ENCODE results near the gene TOP2B. TPM values are rescaled to one million over a fixed set of nuclear protein-coding genes. Genes with fewer than 3 reads are reported as not detected.
A peak's percentile ranks its signal among the peaks of the same experiment; 100 is the strongest.

Gene TOP2B
- total RNA-seq, 2 experiments from 2014 or later: 133 to 134 TPM

DNA sequence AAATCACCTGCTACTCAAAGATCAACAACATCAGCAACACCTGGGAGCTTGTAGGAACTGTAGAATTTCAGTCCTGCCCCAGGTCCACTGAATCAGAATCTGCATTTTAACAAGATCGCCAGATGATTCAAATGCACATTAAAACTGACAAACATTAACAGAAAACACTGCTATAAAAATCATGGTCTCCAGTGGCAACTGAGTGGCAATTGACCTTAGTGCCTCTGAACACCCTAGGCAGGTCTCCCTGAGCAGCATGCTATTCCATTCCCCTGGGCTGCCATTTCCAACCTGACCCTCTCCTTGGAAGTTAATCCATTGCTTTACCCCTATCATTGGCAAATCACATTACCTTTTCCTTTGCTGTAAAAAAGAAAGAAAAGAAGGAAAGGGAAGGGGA is 23.0 kb upstream of the TOP2B start:
- H3K4me1 Mint-ChIP-seq (ENCODE audit: low read depth): no peaks in the 10 kb centered on the region
- H3K27me3 Mint-ChIP-seq: peaks cover 4% of the 10 kb centered on the region
- no peak for DNase-seq
- H3K27ac Mint-ChIP-seq: no peak overlapping the region
- intact Hi-C loops (cut with micrococcal nuclease): no loop called here
- H3K4me3 Mint-ChIP-seq: no peak overlapping the region
- ChIA-PET POLR2A (no interaction called here), CTCF (interaction anchor here (0.6 kb wide), 1 partner anchor 170 kb away, joined by 3 read pairs; no protein-coding TSS in a partner anchor)
- H3K36me3 Mint-ChIP-seq: no peaks in the 10 kb centered on the region
- H3K9me3 Mint-ChIP-seq: no peaks in the 10 kb centered on the region

GRCh38 chr3:25686766-25687165 is 22.1 kb upstream of the TOP2B start:
- ChIA-PET POLR2A (no interaction called here), CTCF (no interaction called here)
- Mint-ChIP-seq H3K4me1 (ENCODE audit: low read depth) (no peaks in the 10 kb centered on the region), H3K27me3 (peaks cover 4% of the 10 kb centered on the region), H3K9me3 (no peaks in the 10 kb centered on the region), H3K27ac (no peak overlapping the region), H3K4me3 (no peak overlapping the region), H3K36me3 (no peaks in the 10 kb centered on the region)
- intact Hi-C loops (cut with micrococcal nuclease): no loop called here
- DNase-seq: no peak

- CTCF ChIA-PET: interaction anchor here (1.4 to 1.5 kb wide), 2 partner anchors 36 to 174 kb away, joined by 3 to 5 read pairs; no protein-coding TSS in a partner anchor
- Mint-ChIP-seq H3K27ac (no peak overlapping the region), H3K36me3 (no peaks in the 10 kb centered on the region), H3K9me3 (no peaks in the 10 kb centered on the region), H3K27me3 (no peaks in the 10 kb centered on the region), H3K4me1 (ENCODE audit: low read depth) (no peaks in the 10 kb centered on the region), H3K4me3 (no peak overlapping the region)
- POLR2A ChIA-PET: no interaction called here
- intact Hi-C loops (cut with micrococcal nuclease): no loop called here
- no peak for DNase-seq
Observed at GRCh38 chr3:25683882-25684281, 19.2 kb upstream of the TOP2B start.

GRCh38 chr3:25683410-25683809 is 18.7 kb upstream of the TOP2B start:
- ChIA-PET POLR2A (no interaction called here), CTCF (interaction anchor here (1.4 kb wide), 1 partner anchor 174 kb away, joined by 3 read pairs; no protein-coding TSS in a partner anchor)
- no peaks in the 10 kb centered on the region for H3K9me3 Mint-ChIP-seq
- H3K27me3 Mint-ChIP-seq: peaks cover 1% of the 10 kb centered on the region
- no peak overlapping the region for H3K27ac Mint-ChIP-seq
- intact Hi-C loops (cut with micrococcal nuclease): no loop called here
- no peaks in the 10 kb centered on the region for H3K4me1 Mint-ChIP-seq (ENCODE audit: low read depth)
- no peak overlapping the region for H3K4me3 Mint-ChIP-seq
- no peaks in the 10 kb centered on the region for H3K36me3 Mint-ChIP-seq
- DNase-seq: no peak

GRCh38 chr3:25679642-25680302 is 15.1 kb upstream of the TOP2B start:
- H3K4me1 Mint-ChIP-seq (ENCODE audit: low read depth): no peaks in the 10 kb centered on the region
- ChIA-PET CTCF (no interaction called here), POLR2A (no interaction called here)
- H3K9me3 Mint-ChIP-seq: no peaks in the 10 kb centered on the region
- H3K27ac Mint-ChIP-seq: no peak overlapping the region
- H3K4me3 Mint-ChIP-seq: no peak overlapping the region
- H3K27me3 Mint-ChIP-seq: peaks cover 7% of the 10 kb centered on the region
- intact Hi-C loops (cut with micrococcal nuclease): no loop called here
- H3K36me3 Mint-ChIP-seq: no peaks in the 10 kb centered on the region
- DNase-seq: no peak

- no peak overlapping the region for H3K27ac Mint-ChIP-seq
- H3K36me3 Mint-ChIP-seq: no peaks in the 10 kb centered on the region
- H3K4me1 Mint-ChIP-seq (ENCODE audit: low read depth): no peaks in the 10 kb centered on the region
- H3K9me3 Mint-ChIP-seq: no peaks in the 10 kb centered on the region
- H3K4me3 Mint-ChIP-seq: no peak overlapping the region
- intact Hi-C loops (cut with micrococcal nuclease): no loop called here
- ChIA-PET CTCF (no interaction called here), POLR2A (no interaction called here)
- no peak for DNase-seq
- H3K27me3 Mint-ChIP-seq: peaks cover 7% of the 10 kb centered on the region
Observed at GRCh38 chr3:25679166-25679565, 14.5 kb upstream of the TOP2B start.

DNA sequence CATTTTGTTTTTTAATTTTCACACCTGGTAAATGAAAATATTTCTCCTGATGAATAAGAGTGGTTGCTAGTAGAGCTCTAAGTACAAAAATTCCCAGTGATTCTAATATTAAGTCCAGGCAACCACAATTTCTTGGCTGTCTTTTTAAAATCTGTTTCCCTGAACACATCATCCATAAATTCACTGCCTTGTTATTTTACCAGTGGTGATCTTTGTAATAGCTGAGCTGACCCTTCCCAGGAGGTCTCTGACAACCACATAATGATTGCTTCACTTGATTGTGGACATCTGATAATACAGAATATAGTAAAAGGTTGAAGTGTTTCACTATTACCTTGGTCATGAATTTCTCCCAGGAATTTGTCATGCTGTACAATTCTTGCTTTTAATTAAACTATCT is 13.9 kb upstream of the TOP2B start:
- no peaks in the 10 kb centered on the region for H3K4me1 Mint-ChIP-seq (ENCODE audit: low read depth)
- no peak overlapping the region for H3K27ac Mint-ChIP-seq
- POLR2A ChIA-PET: no interaction called here
- CTCF ChIA-PET: no interaction called here
- H3K4me3 Mint-ChIP-seq: no peak overlapping the region
- DNase-seq: no peak
- H3K36me3 Mint-ChIP-seq: no peaks in the 10 kb centered on the region
- peaks cover 7% of the 10 kb centered on the region for H3K27me3 Mint-ChIP-seq
- no peaks in the 10 kb centered on the region for H3K9me3 Mint-ChIP-seq
- intact Hi-C loops (cut with micrococcal nuclease): no loop called here

GRCh38 chr3:25677121-25677520 is 12.4 kb upstream of the TOP2B start:
- DNase-seq: no peak
- Mint-ChIP-seq H3K9me3 (no peaks in the 10 kb centered on the region), H3K4me3 (no peak overlapping the region), H3K4me1 (ENCODE audit: low read depth) (no peaks in the 10 kb centered on the region), H3K27me3 (peaks cover 7% of the 10 kb centered on the region), H3K36me3 (no peaks in the 10 kb centered on the region), H3K27ac (no peak overlapping the region)
- intact Hi-C loops (cut with micrococcal nuclease): no loop called here
- ChIA-PET POLR2A (no interaction called here), CTCF (interaction anchor here (1.0 kb wide), 1 partner anchor 28 kb away, joined by 3 read pairs; no protein-coding TSS in a partner anchor)

DNA sequence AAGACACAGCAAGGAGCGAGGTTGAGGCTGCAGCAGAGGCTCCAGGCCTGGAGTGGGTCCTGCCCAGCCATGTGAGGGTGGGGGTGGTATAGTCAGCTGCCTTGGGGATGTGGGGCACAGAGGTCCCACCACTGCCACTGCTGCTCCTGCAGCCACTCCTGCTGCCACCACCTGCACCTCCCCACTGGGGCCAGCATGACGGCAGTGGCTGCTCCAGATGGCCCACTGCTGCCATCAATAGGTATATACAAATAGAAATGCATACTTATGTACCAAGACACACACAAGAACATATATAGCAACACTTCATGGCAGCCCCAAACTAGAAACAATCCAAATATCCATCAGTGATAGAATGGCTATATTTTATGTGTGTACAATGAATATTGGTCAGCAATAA is 10.0 kb upstream of the TOP2B start:
- Mint-ChIP-seq H3K27me3 (peaks cover 7% of the 10 kb centered on the region), H3K36me3 (no peaks in the 10 kb centered on the region), H3K4me3 (no peak overlapping the region), H3K4me1 (ENCODE audit: low read depth) (no peaks in the 10 kb centered on the region), H3K27ac (no peak overlapping the region), H3K9me3 (no peaks in the 10 kb centered on the region)
- POLR2A ChIA-PET: no interaction called here
- intact Hi-C loops (cut with micrococcal nuclease): no loop called here
- no peak for DNase-seq
- CTCF ChIA-PET: interaction anchor here (0.7 kb wide), 1 partner anchor 26 kb away, joined by 3 read pairs; no protein-coding TSS in a partner anchor

GRCh38 chr3:25673738-25674298 is 9.1 kb upstream of the TOP2B start:
- Mint-ChIP-seq H3K9me3 (no peaks in the 10 kb centered on the region), H3K4me1 (ENCODE audit: low read depth) (no peaks in the 10 kb centered on the region), H3K4me3 (no peak overlapping the region), H3K27me3 (peaks cover 7% of the 10 kb centered on the region), H3K27ac (no peak overlapping the region), H3K36me3 (no peaks in the 10 kb centered on the region)
- DNase-seq: no peak
- intact Hi-C loops (cut with micrococcal nuclease): no loop called here
- ChIA-PET POLR2A (no interaction called here), CTCF (no interaction called here)

DNA sequence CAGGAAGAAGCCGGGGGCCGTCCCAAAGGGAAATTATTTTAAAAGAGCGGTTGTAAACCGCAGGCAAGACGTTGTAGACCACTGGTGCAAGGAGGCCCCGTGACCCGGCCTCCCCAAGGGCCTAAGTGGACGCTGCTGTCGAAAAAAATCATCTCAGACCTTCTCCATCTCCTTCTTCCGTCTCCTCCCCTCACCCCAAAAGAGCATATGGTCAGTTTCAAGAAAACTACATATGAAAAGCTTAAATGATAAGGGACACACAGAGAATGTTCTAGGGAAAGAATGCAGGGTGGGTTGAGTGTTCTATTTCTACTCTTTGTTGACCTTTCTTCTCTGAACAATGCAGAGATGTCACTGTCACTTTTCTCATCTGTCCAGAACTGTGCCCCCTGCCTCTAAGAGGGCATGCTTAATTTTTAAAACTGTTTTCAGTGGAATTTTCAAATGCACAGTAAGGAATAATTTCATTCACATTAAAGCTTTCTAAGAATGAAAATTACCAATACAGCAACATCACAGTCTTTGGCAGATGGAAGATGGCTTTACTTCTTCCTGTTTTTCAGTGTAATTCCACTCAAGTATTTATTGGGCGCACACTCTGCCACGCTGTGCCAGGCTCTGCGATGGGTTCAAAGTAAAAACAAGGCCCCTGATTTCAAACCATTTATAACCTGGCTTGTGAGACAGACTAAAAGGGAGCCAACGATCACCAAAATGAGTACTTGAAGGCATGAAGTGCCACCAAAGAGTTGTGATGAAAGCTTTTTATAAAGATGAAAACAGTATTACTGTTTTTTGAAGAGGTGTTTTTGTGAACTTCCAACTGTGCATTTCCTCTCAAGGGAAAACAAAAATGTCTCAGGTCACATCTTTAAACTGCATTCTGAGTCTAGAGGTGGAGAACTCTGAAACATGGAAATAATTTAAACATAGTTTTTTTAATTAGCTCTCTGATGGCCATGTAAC is 891 bp upstream of the TOP2B start:
- DNase-seq: no peak
- Mint-ChIP-seq H3K27ac (peak overlapping the region; percentile 99), H3K4me3 (peak overlapping the region; percentile 97), H3K27me3 (no peaks in the 10 kb centered on the region), H3K36me3 (peaks cover 5% of the 10 kb centered on the region), H3K9me3 (no peaks in the 10 kb centered on the region), H3K4me1 (ENCODE audit: low read depth) (peaks cover 34% of the 10 kb centered on the region)
- POLR2A ChIA-PET: interaction anchor here (1.5 kb wide), 1 partner anchor 118 kb away, joined by 5 read pairs; the partner anchor contains the start of gene NGLY1
- CTCF ChIA-PET: interaction anchor here (0.8 to 3.3 kb wide), 4 partner anchors 17 to 192 kb away, joined by 3 to 16 read pairs (median 3); no protein-coding TSS in a partner anchor
- intact Hi-C loops (cut with micrococcal nuclease): loop anchor here (1.0 to 5.0 kb wide), 2 partner anchors 62 to 125 kb away; partner anchors contain the start of gene OXSM
